Activated naive CD8-positive, alpha-beta T cell (primary cell): ENCODE data around the gene TDRD10.

Experiments used
- H3K27ac Mint-ChIP-seq: one replicate; pipeline ENCODE4 v1.8.0; 2021; ENCODE audit warnings: mixed read lengths
- H3K27me3 Mint-ChIP-seq: one replicate; pipeline ENCODE4 v1.8.0; 2021; ENCODE audit warnings: mixed read lengths
- H3K36me3 Mint-ChIP-seq: one replicate; pipeline ENCODE4 v1.8.0; 2021; ENCODE audit warnings: mixed read lengths
- H3K4me1 Mint-ChIP-seq: one replicate; pipeline ENCODE4 v1.8.0; 2021; ENCODE audit warnings: low read depth, mixed read lengths
- H3K4me3 Mint-ChIP-seq: one replicate; pipeline ENCODE4 v1.8.0; 2021; ENCODE audit warnings: mild to moderate bottlenecking, mixed read lengths
- H3K9me3 Mint-ChIP-seq: one replicate; pipeline ENCODE4 v1.8.0; 2021; ENCODE audit warnings: low read depth, mixed read lengths

Gene TDRD10

GRCh38 chr1:154550657-154551056 lies 48.6 kb downstream of the TDRD10 start:
- Mint-ChIP-seq H3K27ac (peak overlapping the region; percentile 22), H3K4me3 (no peak overlapping the region), H3K36me3 (peaks cover 2% of the 10 kb centered on the region), H3K27me3 (no peaks in the 10 kb centered on the region), H3K9me3 (no peaks in the 10 kb centered on the region), H3K4me1 (peaks cover 27% of the 10 kb centered on the region)

GRCh38 chr1:154551474-154551873 lies 49.5 kb downstream of the TDRD10 start:
- Mint-ChIP-seq H3K27me3 (no peaks in the 10 kb centered on the region), H3K9me3 (no peaks in the 10 kb centered on the region), H3K4me1 (peaks cover 34% of the 10 kb centered on the region), H3K36me3 (peaks cover 2% of the 10 kb centered on the region), H3K27ac (no peak overlapping the region), H3K4me3 (no peak overlapping the region)

- Mint-ChIP-seq H3K27me3 (no peaks in the 10 kb centered on the region), H3K4me3 (no peak overlapping the region), H3K9me3 (no peaks in the 10 kb centered on the region), H3K36me3 (peaks cover 2% of the 10 kb centered on the region), H3K4me1 (peaks cover 39% of the 10 kb centered on the region), H3K27ac (peak overlapping the region; percentile 16)
These were observed 50.0 kb downstream of the TDRD10 start for GRCh38 chr1:154552036-154552435.

GRCh38 chr1:154553056-154554030 lies 51.3 kb downstream of the TDRD10 start:
- no peaks in the 10 kb centered on the region for H3K27me3 Mint-ChIP-seq
- H3K4me3 Mint-ChIP-seq, result no peak overlapping the region
- peaks cover 2% of the 10 kb centered on the region for H3K36me3 Mint-ChIP-seq
- no peaks in the 10 kb centered on the region for H3K9me3 Mint-ChIP-seq
- peaks cover 46% of the 10 kb centered on the region for H3K4me1 Mint-ChIP-seq
- H3K27ac Mint-ChIP-seq, result peak overlapping the region; percentile 34

- H3K27ac Mint-ChIP-seq, result peak overlapping the region; percentile 94
- peaks cover 35% of the 10 kb centered on the region for H3K4me1 Mint-ChIP-seq
- H3K4me3 Mint-ChIP-seq, result peak overlapping the region; percentile 95
- H3K9me3 Mint-ChIP-seq, result no peaks in the 10 kb centered on the region
- no peaks in the 10 kb centered on the region for H3K36me3 Mint-ChIP-seq
- H3K27me3 Mint-ChIP-seq, result no peaks in the 10 kb centered on the region
These were observed 54.4 kb downstream of the TDRD10 start for GRCh38 chr1:154556422-154556821.

GRCh38 chr1:154557248-154557938 lies 55.4 kb downstream of the TDRD10 start:
- H3K36me3 Mint-ChIP-seq, result no peaks in the 10 kb centered on the region

GRCh38 chr1:154557939-154558719 lies 56.1 kb downstream of the TDRD10 start, which contains the start of gene UBE2Q1:
Gene UBE2Q1 (minus strand): TSS chr1:154558662. CDS start chr1:154558553, 109 bp downstream.
- Mint-ChIP-seq H3K4me3 (peak within 1 kb of the TSS; percentile 95), H3K27ac (peak within 1 kb of the TSS; percentile 95), H3K27me3 (no peaks in the 10 kb centered on the region), H3K4me1 (peaks cover 32% of the 10 kb centered on the region), H3K36me3 (no peaks in the 10 kb centered on the region), H3K9me3 (no peaks in the 10 kb centered on the region)

More at GRCh38 chr1:154557248-154557938, 55.4 kb downstream of the TDRD10 start:
- Mint-ChIP-seq H3K4me3 (peak overlapping the region; percentile 95), H3K4me1 (peaks cover 35% of the 10 kb centered on the region), H3K27ac (peak overlapping the region; percentile 94), H3K9me3 (no peaks in the 10 kb centered on the region), H3K27me3 (no peaks in the 10 kb centered on the region)

- H3K9me3 Mint-ChIP-seq, result no peaks in the 10 kb centered on the region
These were observed 56.9 kb downstream of the TDRD10 start for GRCh38 chr1:154558720-154559465.

GRCh38 chr1:154559466-154560044 lies 57.5 kb downstream of the TDRD10 start:
- Mint-ChIP-seq H3K4me3 (peak overlapping the region; percentile 94), H3K4me1 (peaks cover 29% of the 10 kb centered on the region), H3K36me3 (no peaks in the 10 kb centered on the region), H3K9me3 (no peaks in the 10 kb centered on the region), H3K27me3 (no peaks in the 10 kb centered on the region), H3K27ac (peak overlapping the region; percentile 95)

More at GRCh38 chr1:154558720-154559465, 56.9 kb downstream of the TDRD10 start:
- H3K4me1 Mint-ChIP-seq, result peaks cover 31% of the 10 kb centered on the region
- H3K4me3 Mint-ChIP-seq, result peak overlapping the region; percentile 94
- H3K27ac Mint-ChIP-seq, result peak overlapping the region; percentile 95
- no peaks in the 10 kb centered on the region for H3K36me3 Mint-ChIP-seq
- no peaks in the 10 kb centered on the region for H3K27me3 Mint-ChIP-seq

- H3K4me3 Mint-ChIP-seq, result no peak overlapping the region
- no peaks in the 10 kb centered on the region for H3K9me3 Mint-ChIP-seq
- H3K27ac Mint-ChIP-seq, result no peak overlapping the region
- no peaks in the 10 kb centered on the region for H3K36me3 Mint-ChIP-seq
- peaks cover 7% of the 10 kb centered on the region for H3K4me1 Mint-ChIP-seq
- peaks cover 4% of the 10 kb centered on the region for H3K27me3 Mint-ChIP-seq
These were observed 63.9 kb downstream of the TDRD10 start for GRCh38 chr1:154565876-154566275.

- H3K27ac Mint-ChIP-seq, result no peak within 1 kb of the TSS
- H3K27me3 Mint-ChIP-seq, result peaks cover 4% of the 10 kb centered on the region
- peak within 1 kb of the TSS; percentile 54 for H3K4me3 Mint-ChIP-seq
- H3K36me3 Mint-ChIP-seq, result no peaks in the 10 kb centered on the region
- H3K9me3 Mint-ChIP-seq, result no peaks in the 10 kb centered on the region
- peaks cover 7% of the 10 kb centered on the region for H3K4me1 Mint-ChIP-seq
These were observed 65.6 kb downstream of the TDRD10 start, which contains the start of gene CHRNB2 for GRCh38 chr1:154567386-154568156. Gene CHRNB2 (plus strand): TSS chr1:154567778. CDS start chr1:154568045, 267 bp downstream.

- Mint-ChIP-seq H3K27ac (no peak overlapping the region), H3K27me3 (peaks cover 4% of the 10 kb centered on the region), H3K36me3 (no peaks in the 10 kb centered on the region), H3K9me3 (no peaks in the 10 kb centered on the region), H3K4me1 (peaks cover 7% of the 10 kb centered on the region), H3K4me3 (no peak overlapping the region)
These were observed 66.3 kb downstream of the TDRD10 start for GRCh38 chr1:154568157-154568815.
